ENCODE data around the gene THADA.

Gene THADA

GRCh38 chr2:43358410-43359201, 237.2 kb downstream of the THADA start:
- DNase-seq (ENCODE audit: low read depth): no peak
- H3K4me3 ChIP-seq (ENCODE audit: low read length): no peak overlapping the region
- TF ChIP-seq, protein P1, sequence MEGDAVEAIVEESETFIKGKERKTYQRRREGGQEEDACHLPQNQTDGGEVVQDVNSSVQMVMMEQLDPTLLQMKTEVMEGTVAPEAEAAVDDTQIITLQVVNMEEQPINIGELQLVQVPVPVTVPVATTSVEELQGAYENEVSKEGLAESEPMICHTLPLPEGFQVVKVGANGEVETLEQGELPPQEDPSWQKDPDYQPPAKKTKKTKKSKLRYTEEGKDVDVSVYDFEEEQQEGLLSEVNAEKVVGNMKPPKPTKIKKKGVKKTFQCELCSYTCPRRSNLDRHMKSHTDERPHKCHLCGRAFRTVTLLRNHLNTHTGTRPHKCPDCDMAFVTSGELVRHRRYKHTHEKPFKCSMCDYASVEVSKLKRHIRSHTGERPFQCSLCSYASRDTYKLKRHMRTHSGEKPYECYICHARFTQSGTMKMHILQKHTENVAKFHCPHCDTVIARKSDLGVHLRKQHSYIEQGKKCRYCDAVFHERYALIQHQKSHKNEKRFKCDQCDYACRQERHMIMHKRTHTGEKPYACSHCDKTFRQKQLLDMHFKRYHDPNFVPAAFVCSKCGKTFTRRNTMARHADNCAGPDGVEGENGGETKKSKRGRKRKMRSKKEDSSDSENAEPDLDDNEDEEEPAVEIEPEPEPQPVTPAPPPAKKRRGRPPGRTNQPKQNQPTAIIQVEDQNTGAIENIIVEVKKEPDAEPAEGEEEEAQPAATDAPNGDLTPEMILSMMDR (conservative IDR thresholded peaks at IDR 0.05; ENCODE audit: low read depth, low read length): no peak

DNA sequence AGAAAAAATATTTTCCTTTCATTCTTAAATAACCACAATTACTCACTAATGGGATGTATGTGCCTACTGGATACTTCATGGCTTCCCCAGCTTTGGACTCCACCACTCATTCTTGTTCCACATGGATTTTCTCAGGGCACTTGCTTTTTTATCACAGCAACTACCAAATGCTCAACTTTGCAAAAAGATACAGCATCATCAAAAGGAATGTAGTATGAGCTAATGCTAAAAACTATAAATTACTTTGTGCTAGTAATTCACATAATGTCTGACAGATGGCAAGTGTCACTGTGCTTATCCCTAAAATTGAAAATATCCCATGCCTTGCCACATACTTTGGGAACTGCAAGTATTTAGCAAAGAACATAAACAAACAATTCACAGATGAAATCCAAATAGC, 239.1 kb downstream of the THADA start:
- no peak overlapping the region for H3K4me3 ChIP-seq (ENCODE audit: low read length)
- no peak for DNase-seq (ENCODE audit: low read depth)
- TF ChIP-seq, protein P1 (conservative IDR thresholded peaks at IDR 0.05; ENCODE audit: low read depth, low read length): no peak

GRCh38 chr2:43355399-43355798, 240.4 kb downstream of the THADA start:
- H3K4me3 ChIP-seq (ENCODE audit: low read length): no peak overlapping the region
- no peak for DNase-seq (ENCODE audit: low read depth)
- TF ChIP-seq, protein P1 (conservative IDR thresholded peaks at IDR 0.05; ENCODE audit: low read depth, low read length): no peak

GRCh38 chr2:43349904-43350303, 245.9 kb downstream of the THADA start:
- TF ChIP-seq, protein P1 (conservative IDR thresholded peaks at IDR 0.05; ENCODE audit: low read depth, low read length): no peak
- no peak for DNase-seq (ENCODE audit: low read depth)
- no peak overlapping the region for H3K4me3 ChIP-seq (ENCODE audit: low read length)

DNA sequence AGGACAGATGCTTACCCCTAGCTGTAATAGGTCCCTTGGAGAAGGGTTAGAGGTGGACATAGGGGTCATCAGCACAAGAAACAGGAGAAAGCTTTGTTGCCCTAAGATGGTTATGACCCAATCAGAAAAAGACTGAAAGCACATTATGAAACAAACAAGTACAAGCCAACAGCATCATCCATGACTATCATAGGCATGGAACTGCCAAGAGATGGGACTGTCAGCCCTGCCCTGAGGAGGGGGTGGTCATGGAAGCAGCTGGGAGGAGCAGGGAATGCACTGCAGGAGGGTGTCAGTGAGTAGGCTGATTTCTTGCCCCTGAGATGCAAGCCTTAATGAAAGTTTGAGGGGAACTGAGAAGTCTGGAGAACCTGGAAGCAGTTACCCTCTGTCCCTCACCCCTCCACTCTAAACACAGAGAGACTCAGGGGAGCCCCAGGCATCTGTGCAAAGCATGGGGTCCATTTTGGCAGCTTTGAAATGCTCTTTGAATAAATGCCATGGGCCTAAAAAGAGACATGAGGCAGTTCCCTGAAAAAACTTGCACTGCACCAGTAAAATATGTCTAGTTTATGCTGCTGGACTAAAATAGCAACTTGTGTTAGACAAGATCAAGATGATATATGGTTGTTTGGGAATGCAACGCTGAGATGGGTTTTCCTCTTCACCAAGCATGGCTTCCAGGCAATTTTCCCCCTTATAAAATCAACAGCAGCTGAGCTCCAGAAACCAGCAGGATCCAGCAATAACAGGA, 246.8 kb downstream of the THADA start:
- TF ChIP-seq, protein P1 (conservative IDR thresholded peaks at IDR 0.05; ENCODE audit: low read depth, low read length): no peak
- no peak for DNase-seq (ENCODE audit: low read depth)
- no peak overlapping the region for H3K4me3 ChIP-seq (ENCODE audit: low read length)

GRCh38 chr2:43347746-43348145, 248.1 kb downstream of the THADA start:
- no peak overlapping the region for H3K4me3 ChIP-seq (ENCODE audit: low read length)
- no peak for DNase-seq (ENCODE audit: low read depth)
- TF ChIP-seq, protein P1 (conservative IDR thresholded peaks at IDR 0.05; ENCODE audit: low read depth, low read length): no peak

Measured in retinal pigment epithelial cell (primary cell).